ENCODE results near the gene CCDC60.

GRCh38 chr12:119448611-119449131, 114.1 kb downstream of the CCDC60 start:
- TF ChIP-seq EZH2 (IDR thresholded peaks at IDR 0.05; ENCODE audit: borderline replicate concordance, low read length) = no peak
- no peak for TF ChIP-seq CTCF (conservative IDR thresholded peaks at IDR 0.05 in 1 of 2, IDR thresholded peaks at IDR 0.05 in 1 of 2; ENCODE audit: extremely low read depth in 1 of 2, insufficient read depth in 1 of 2, low read depth in 1 of 2, low read length in 2 of 2)

Data from mammary epithelial cell (primary cell).